Spleen (tissue), 7 donors: ENCODE data around the gene LINGO4.

Experiments
- CTCF ChIP-seq, 11 experiments: fragments of 200-600 bp in 7 of 11; fragments of 450-650 bp in 4 of 11; sonication (generic) in 4 of 11; IDR thresholded peaks in 8 of 11; conservative IDR thresholded peaks in 3 of 11; 1 replicate in 7 of 11; 2 replicates in 4 of 11; pipeline versions ENCODE4 v1.4.0 to v1.8.0; 2016 to 2021; ENCODE audit warnings: antibody characterized with exemption in 11 of 11, inconsistent platforms in 4 of 11, mild to moderate bottlenecking in 1 of 11
- POLR2A ChIP-seq, 3 donors: fragments of 450-650 bp; IDR thresholded peaks; one replicate each; pipeline ENCODE4 v1.5.1; 2017; ENCODE audit warnings: antibody characterized with exemption in 3 of 3, mild to moderate bottlenecking in 1 of 3
- donor health status: DM: no; HTN: no; CAD: no; lungs with moderate emphysema.
- donor health status: DM: no; HTN: no; CAD: no.
- donor health status: DM: no; HTN: no; CAD: no.

- TF ChIP-seq POLR2A (IDR thresholded peaks at IDR 0.05) (no peak), CTCF (IDR thresholded peaks at IDR 0.05 in 8 of 11, conservative IDR thresholded peaks at IDR 0.05 in 3 of 11) (no peak)
Observed at GRCh38 chr1:151777317-151777716, 27.9 kb downstream of the LINGO4 start.
